Stomach (tissue), 4 donors: ENCODE data around the gene BRD7.

Source experiments
- POLR2A ChIP-seq, 4 donors: fragments of 450-650 bp; IDR thresholded peaks; one replicate each; pipeline ENCODE4 v1.6.1; 2016; ENCODE audit warnings: antibody characterized with exemption in 4 of 4, control low read depth in 2 of 4, mild to moderate bottlenecking in 1 of 4, moderate library complexity in 1 of 4
- POLR2AphosphoS5 ChIP-seq, 3 donors: sonication (generic); formaldehyde crosslinking; IDR thresholded peaks; one replicate each; pipeline ENCODE4 v1.6.1; 2016; ENCODE audit warnings: antibody characterized with exemption in 3 of 3
- TF ChIP-seq, protein P1 (sequence below), 7 experiments: fragments of 450-650 bp in 4 of 7; fragments of 200-600 bp in 3 of 7; sonication (generic) in 3 of 7; IDR thresholded peaks; one replicate each; pipeline ENCODE4 v1.5.1; 2016 to 2019; ENCODE audit warnings: antibody characterized with exemption in 7 of 7, control low read depth in 2 of 7, mild to moderate bottlenecking in 1 of 7

DNA sequence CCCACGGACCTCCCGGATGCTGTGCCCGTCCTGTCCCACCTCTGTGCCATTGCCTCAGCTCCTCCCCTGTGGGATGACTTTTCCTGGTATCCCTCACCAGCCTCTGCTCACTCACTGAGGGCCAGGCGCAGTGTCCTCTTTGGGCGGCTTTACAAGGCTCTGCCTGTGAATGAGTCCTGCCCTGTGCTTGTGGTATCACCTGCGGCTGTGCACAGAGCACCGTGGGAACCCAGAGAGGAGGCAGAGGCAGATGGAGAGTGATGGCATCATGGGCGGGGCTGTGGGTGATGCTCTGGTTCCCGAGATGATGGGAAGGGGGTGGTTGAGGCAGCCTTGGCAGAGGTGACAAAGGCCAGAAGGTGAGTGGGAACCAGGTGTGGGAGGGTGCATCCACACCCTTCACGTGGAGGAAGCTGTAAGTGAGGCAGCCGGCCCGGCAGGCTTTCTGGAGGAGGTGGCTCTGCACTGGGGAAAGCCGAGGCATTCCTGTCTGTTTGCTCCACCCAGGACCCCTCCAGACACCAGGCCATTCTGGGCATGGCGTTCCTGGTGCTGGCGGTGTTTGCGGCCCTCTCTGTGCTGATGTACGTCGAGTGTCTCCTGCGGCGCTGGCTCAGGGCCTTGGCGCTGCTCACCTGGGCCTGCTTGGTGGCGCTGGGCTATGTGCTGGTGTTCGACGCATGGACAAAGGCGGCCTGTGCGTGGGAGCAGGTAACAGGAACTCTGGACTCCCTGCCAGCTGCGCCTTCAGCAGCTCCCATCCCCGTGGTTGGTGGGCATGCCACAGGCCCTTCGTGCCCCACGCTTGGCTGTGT is 78.6 kb downstream of the BRD7 start:
- TF ChIP-seq, protein P1, sequence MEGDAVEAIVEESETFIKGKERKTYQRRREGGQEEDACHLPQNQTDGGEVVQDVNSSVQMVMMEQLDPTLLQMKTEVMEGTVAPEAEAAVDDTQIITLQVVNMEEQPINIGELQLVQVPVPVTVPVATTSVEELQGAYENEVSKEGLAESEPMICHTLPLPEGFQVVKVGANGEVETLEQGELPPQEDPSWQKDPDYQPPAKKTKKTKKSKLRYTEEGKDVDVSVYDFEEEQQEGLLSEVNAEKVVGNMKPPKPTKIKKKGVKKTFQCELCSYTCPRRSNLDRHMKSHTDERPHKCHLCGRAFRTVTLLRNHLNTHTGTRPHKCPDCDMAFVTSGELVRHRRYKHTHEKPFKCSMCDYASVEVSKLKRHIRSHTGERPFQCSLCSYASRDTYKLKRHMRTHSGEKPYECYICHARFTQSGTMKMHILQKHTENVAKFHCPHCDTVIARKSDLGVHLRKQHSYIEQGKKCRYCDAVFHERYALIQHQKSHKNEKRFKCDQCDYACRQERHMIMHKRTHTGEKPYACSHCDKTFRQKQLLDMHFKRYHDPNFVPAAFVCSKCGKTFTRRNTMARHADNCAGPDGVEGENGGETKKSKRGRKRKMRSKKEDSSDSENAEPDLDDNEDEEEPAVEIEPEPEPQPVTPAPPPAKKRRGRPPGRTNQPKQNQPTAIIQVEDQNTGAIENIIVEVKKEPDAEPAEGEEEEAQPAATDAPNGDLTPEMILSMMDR (IDR thresholded peaks at IDR 0.05) = no peak
- TF ChIP-seq POLR2AphosphoS5 (IDR thresholded peaks at IDR 0.05) = no peak
- no peak for TF ChIP-seq POLR2A (IDR thresholded peaks at IDR 0.05)
